Osteocyte (in vitro differentiated cells): Measurements from ENCODE around the gene ZNF358. TPM values are rescaled to one million over a fixed set of nuclear protein-coding genes. Genes with fewer than 3 reads are reported as not detected.

ENCODE experiments used
- DNase-seq: peaks from one replicate; pipeline ENCODE4 v3.0.0; 2021; ENCODE audit warnings: mixed read lengths; ENCODE audit not compliant: unreplicated experiment; ENCODE audit errors: extremely low spot score
- H3K27ac Mint-ChIP-seq: one replicate; pipeline ENCODE4 v1.8.0; 2021; ENCODE audit warnings: mild to moderate bottlenecking, mixed read lengths; ENCODE audit not compliant: unreplicated experiment
- H3K27me3 Mint-ChIP-seq: one replicate; pipeline ENCODE4 v1.8.0; 2021; ENCODE audit warnings: mixed read lengths; ENCODE audit not compliant: unreplicated experiment
- H3K36me3 Mint-ChIP-seq: one replicate; pipeline ENCODE4 v1.8.0; 2021; ENCODE audit warnings: mixed read lengths; ENCODE audit not compliant: unreplicated experiment
- H3K4me1 Mint-ChIP-seq: one replicate; pipeline ENCODE4 v1.8.0; 2021; ENCODE audit warnings: mixed read lengths; ENCODE audit not compliant: unreplicated experiment
- H3K4me3 Mint-ChIP-seq: one replicate; pipeline ENCODE4 v1.8.0; 2021; ENCODE audit warnings: mild to moderate bottlenecking, moderate library complexity, mixed read lengths; ENCODE audit not compliant: unreplicated experiment
- H3K9me3 Mint-ChIP-seq: one replicate; pipeline ENCODE4 v1.8.0; 2021; ENCODE audit warnings: mixed read lengths; ENCODE audit not compliant: unreplicated experiment
- CTCF ChIP-seq: fragments of 200-600 bp; sonication (generic); IDR thresholded peaks from 2 replicates; pipeline ENCODE4 v1.5.0; 2021; ENCODE audit warnings: antibody characterized with exemption, mild to moderate bottlenecking, moderate library complexity
- total RNA-seq: library from RNA; stranded (reverse); gene quantifications from 2 replicates; pipeline ENCODE4 v1.2.1, GENCODE V29; 2021

Gene ZNF358
- total RNA-seq, 1 donor from 2014 or later = 93.5 TPM

- no peak overlapping the region for H3K4me3 Mint-ChIP-seq
- H3K36me3 Mint-ChIP-seq = peaks cover 9% of the 10 kb centered on the region
- H3K27me3 Mint-ChIP-seq = no peaks in the 10 kb centered on the region
- no peaks in the 10 kb centered on the region for H3K9me3 Mint-ChIP-seq
- no peak for TF ChIP-seq CTCF
- no peak for DNase-seq
- peaks cover 14% of the 10 kb centered on the region for H3K4me1 Mint-ChIP-seq
- H3K27ac Mint-ChIP-seq = no peak overlapping the region
Observed at GRCh38 chr19:7524523-7524922, 8.6 kb downstream of the ZNF358 start.

- no peak for TF ChIP-seq CTCF
- peaks cover 14% of the 10 kb centered on the region for H3K4me1 Mint-ChIP-seq
- H3K27ac Mint-ChIP-seq = no peak overlapping the region
- peaks cover 9% of the 10 kb centered on the region for H3K36me3 Mint-ChIP-seq
- H3K9me3 Mint-ChIP-seq = no peaks in the 10 kb centered on the region
- no peaks in the 10 kb centered on the region for H3K27me3 Mint-ChIP-seq
- no peak overlapping the region for H3K4me3 Mint-ChIP-seq
- DNase-seq = no peak
Observed at GRCh38 chr19:7524992-7525739, 9.3 kb downstream of the ZNF358 start.

DNA sequence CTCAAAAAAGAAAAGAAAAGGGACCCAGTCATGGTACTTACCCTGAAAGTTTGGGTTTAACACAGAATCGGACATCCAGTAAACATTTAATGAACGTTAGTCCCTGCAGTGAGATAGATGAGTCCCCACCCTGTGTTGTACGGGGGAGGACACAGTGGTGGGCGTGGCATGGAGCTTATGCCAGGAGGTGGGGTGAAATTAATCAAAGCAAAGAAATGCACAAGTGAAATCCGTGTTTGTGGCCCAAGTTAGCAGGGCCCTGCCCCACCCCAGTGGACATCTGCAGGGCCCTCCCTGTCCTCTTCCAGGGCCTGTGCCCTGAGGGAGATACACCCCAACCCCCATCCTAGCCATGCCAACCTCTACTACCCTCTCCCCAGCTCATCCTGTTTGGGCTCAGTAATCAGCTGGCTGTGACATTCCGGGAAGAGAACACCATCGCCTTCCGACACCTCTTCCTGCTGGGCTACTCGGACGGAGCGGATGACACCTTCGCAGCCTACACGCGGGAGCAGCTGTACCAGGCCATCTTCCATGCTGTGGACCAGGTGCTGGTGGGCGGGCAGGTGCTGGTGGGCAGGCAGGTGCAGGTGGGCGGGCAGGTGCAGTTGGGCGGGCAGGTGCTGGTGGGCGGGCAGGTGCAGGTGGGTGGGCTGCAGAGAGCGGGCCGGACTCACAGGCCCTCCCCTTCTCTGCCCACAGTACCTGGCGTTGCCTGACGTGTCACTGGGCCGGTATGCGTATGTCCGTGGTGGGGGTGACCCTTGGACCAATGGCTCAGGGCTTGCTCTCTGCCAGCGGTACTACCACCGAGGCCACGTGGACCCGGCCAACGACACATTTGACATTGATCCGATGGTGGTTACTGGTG lies 10.4 kb downstream of the ZNF358 start:
- no peak for DNase-seq
- H3K27me3 Mint-ChIP-seq = no peaks in the 10 kb centered on the region
- H3K9me3 Mint-ChIP-seq = no peaks in the 10 kb centered on the region
- peaks cover 13% of the 10 kb centered on the region for H3K4me1 Mint-ChIP-seq
- no peak overlapping the region for H3K27ac Mint-ChIP-seq
- TF ChIP-seq CTCF = no peak
- peaks cover 12% of the 10 kb centered on the region for H3K36me3 Mint-ChIP-seq
- H3K4me3 Mint-ChIP-seq = no peak overlapping the region

DNA sequence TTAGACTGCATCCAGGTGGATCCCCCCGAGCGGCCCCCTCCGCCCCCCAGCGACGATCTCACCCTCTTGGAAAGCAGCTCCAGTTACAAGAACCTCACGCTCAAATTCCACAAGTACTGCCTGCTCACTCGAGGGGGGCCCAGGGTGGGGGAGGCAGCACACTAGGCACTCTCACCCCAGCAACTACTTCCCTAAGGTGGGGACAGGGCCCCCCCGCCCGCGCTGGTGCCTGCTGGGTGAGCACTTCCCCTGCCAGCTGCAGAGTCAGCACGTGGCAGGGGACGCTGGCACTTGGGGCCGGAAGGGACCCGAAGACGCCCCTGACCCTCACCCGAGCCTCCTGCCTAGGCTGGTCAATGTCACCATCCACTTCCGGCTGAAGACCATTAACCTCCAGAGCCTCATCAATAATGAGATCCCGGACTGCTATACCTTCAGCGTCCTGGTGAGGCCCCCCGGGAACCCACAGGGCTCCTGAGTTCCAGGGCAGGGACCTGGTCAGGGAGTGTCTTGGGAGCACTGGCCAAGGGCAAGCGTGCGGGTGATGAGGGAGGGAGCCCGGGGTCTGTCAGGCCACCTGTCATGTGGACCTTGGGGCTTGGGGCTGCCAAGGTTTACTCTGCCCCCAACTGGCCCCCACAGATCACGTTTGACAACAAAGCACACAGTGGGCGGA lies 11.8 kb downstream of the ZNF358 start:
- Mint-ChIP-seq H3K9me3 (no peaks in the 10 kb centered on the region), H3K27ac (no peak overlapping the region), H3K4me3 (no peak overlapping the region), H3K27me3 (no peaks in the 10 kb centered on the region), H3K4me1 (peaks cover 4% of the 10 kb centered on the region), H3K36me3 (peaks cover 12% of the 10 kb centered on the region)
- TF ChIP-seq CTCF = no peak
- DNase-seq = no peak

DNA sequence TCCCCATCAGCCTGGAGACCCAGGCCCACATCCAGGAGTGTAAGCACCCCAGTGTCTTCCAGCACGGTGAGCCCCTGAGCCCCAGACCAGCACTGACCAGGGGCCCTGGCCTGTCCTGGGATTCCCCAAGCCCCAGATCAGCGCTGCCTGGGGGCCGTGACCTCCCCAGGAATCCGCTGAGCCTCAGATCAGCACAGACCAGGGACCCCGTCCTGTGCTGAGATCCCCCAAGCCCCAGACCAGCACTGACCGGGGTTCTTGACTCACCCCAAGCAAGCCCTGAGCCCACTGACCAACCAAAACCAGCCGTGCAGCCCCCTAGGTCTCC lies 12.3 kb downstream of the ZNF358 start:
- DNase-seq = no peak
- H3K36me3 Mint-ChIP-seq = peaks cover 12% of the 10 kb centered on the region
- H3K27ac Mint-ChIP-seq = no peak overlapping the region
- no peak overlapping the region for H3K4me3 Mint-ChIP-seq
- H3K9me3 Mint-ChIP-seq = no peaks in the 10 kb centered on the region
- H3K4me1 Mint-ChIP-seq = peaks cover 6% of the 10 kb centered on the region
- H3K27me3 Mint-ChIP-seq = no peaks in the 10 kb centered on the region
- TF ChIP-seq CTCF = no peak
